ENCODE data around the gene TPCN1.

TPCN1 gene

GRCh38 chr12:113226696-113227568, 5.7 kb downstream of the TPCN1 start:
- DNase-seq: no peak

- no peak for DNase-seq
These were observed 6.6 kb downstream of the TPCN1 start for GRCh38 chr12:113227686-113228391.

- no peak for DNase-seq
These were observed 7.2 kb downstream of the TPCN1 start for GRCh38 chr12:113228394-113229028.

GRCh38 chr12:113230315-113231234, 9.3 kb downstream of the TPCN1 start:
- no peak for DNase-seq

GRCh38 chr12:113231235-113232088, 10.2 kb downstream of the TPCN1 start:
- no peak for DNase-seq

GRCh38 chr12:113232089-113232839, 11.0 kb downstream of the TPCN1 start:
- DNase-seq: no peak

- peak; percentile 61 for DNase-seq
These were observed 11.7 kb downstream of the TPCN1 start for GRCh38 chr12:113232840-113233585.

GRCh38 chr12:113233967-113234366, 12.7 kb downstream of the TPCN1 start:
- DNase-seq: no peak

- no peak for DNase-seq
These were observed 13.2 kb downstream of the TPCN1 start for GRCh38 chr12:113234483-113234882.

- DNase-seq: no peak
These were observed 14.7 kb downstream of the TPCN1 start for GRCh38 chr12:113235976-113236375.

GRCh38 chr12:113236539-113237399, 15.5 kb downstream of the TPCN1 start:
- no peak for DNase-seq

- DNase-seq: no peak
These were observed 16.5 kb downstream of the TPCN1 start for GRCh38 chr12:113237748-113238147.

- no peak for DNase-seq
These were observed 17.0 kb downstream of the TPCN1 start for GRCh38 chr12:113238309-113238708.

- DNase-seq: no peak
These were observed 18.1 kb downstream of the TPCN1 start for GRCh38 chr12:113239288-113239771.

GRCh38 chr12:113239811-113240331, 18.6 kb downstream of the TPCN1 start:
- DNase-seq: no peak

GRCh38 chr12:113240395-113240794, 19.1 kb downstream of the TPCN1 start:
- DNase-seq: no peak

- DNase-seq: no peak
These were observed 20.1 kb downstream of the TPCN1 start for GRCh38 chr12:113241191-113242025.

- no peak for DNase-seq
These were observed 20.8 kb downstream of the TPCN1 start for GRCh38 chr12:113242026-113242418.
